ENCODE results near the gene PITHD1.
A peak's percentile ranks its signal among the peaks of the same experiment; 100 is the strongest.
"Not testable (repeated sequence)": the region's sequence is repeated elsewhere in the genome, so short reads cannot be mapped to it uniquely, and the experiment has no call there.

The PITHD1 gene

GRCh38 chr1:23774174-23774880, 3.9 kb upstream of the PITHD1 start:
- no peak for DNase-seq

- no peak for DNase-seq
Observed at GRCh38 chr1:23776217-23776616, 2.0 kb upstream of the PITHD1 start.

GRCh38 chr1:23779826-23780371, 1.7 kb downstream of the PITHD1 start:
- no peak for DNase-seq

- not testable (repeated sequence) for DNase-seq
Observed at GRCh38 chr1:23783141-23783540, 4.9 kb downstream of the PITHD1 start.

GRCh38 chr1:23784846-23785245, 6.6 kb downstream of the PITHD1 start:
- DNase-seq = no peak

GRCh38 chr1:23787701-23788100, 9.5 kb downstream of the PITHD1 start:
- DNase-seq = no peak

- no peak for DNase-seq
Observed at GRCh38 chr1:23788695-23789094, 10.5 kb downstream of the PITHD1 start.

GRCh38 chr1:23790696-23791515, 12.7 kb downstream of the PITHD1 start, which contains the start of gene LYPLA2:
Gene LYPLA2, plus strand, starts transcription at chr1:23791145. Its CDS starts 1,538 bp downstream, at chr1:23792683.
- DNase-seq = peak; percentile 81 to 84

- peak in 1 of 2 donors; percentile 18 for DNase-seq
Observed at GRCh38 chr1:23791516-23792047, 13.4 kb downstream of the PITHD1 start.

GRCh38 chr1:23792151-23792945, 14.1 kb downstream of the PITHD1 start:
- no peak for DNase-seq

GRCh38 chr1:23793018-23793781, 15.0 kb downstream of the PITHD1 start:
- no peak for DNase-seq

GRCh38 chr1:23793861-23794731, 15.9 kb downstream of the PITHD1 start:
- no peak for DNase-seq

- DNase-seq = not testable (repeated sequence)
Observed at GRCh38 chr1:23794732-23795182, 16.5 kb downstream of the PITHD1 start.

- no peak for DNase-seq
Observed at GRCh38 chr1:23795676-23796465, 17.7 kb downstream of the PITHD1 start.

- no peak for DNase-seq
Observed at GRCh38 chr1:23796466-23797271, 18.5 kb downstream of the PITHD1 start.

GRCh38 chr1:23797478-23798448, 19.5 kb downstream of the PITHD1 start:
- DNase-seq = no peak

GRCh38 chr1:23798662-23799142, 20.5 kb downstream of the PITHD1 start:
- no peak for DNase-seq

- DNase-seq = no peak
Observed at GRCh38 chr1:23799255-23799569, 21.0 kb downstream of the PITHD1 start.

All from stimulated activated CD4-positive, alpha-beta T cell treated with anti-CD3 and anti-CD28 coated beads, Interleukin-2, amount 100 ng/mL, for 48 hours (primary cell).